VCaP (cell line): Measurements from ENCODE around the gene MCCC1.

ENCODE experiments used
- H3K27ac ChIP-seq: fragments of 450-650 bp; 2 replicates; pipeline ENCODE4 v1.5.1; 2017
- TF ChIP-seq, protein P1 (sequence below): fragments of 450-650 bp; conservative IDR thresholded peaks from 2 replicates; pipeline ENCODE4 v1.5.1; 2017; ENCODE audit warnings: mild to moderate bottlenecking, moderate library complexity

The MCCC1 gene

GRCh38 chr3:183038757-183039156, 60.5 kb downstream of the MCCC1 start:
- H3K27ac ChIP-seq, result no peak overlapping the region
- TF ChIP-seq, protein P1, sequence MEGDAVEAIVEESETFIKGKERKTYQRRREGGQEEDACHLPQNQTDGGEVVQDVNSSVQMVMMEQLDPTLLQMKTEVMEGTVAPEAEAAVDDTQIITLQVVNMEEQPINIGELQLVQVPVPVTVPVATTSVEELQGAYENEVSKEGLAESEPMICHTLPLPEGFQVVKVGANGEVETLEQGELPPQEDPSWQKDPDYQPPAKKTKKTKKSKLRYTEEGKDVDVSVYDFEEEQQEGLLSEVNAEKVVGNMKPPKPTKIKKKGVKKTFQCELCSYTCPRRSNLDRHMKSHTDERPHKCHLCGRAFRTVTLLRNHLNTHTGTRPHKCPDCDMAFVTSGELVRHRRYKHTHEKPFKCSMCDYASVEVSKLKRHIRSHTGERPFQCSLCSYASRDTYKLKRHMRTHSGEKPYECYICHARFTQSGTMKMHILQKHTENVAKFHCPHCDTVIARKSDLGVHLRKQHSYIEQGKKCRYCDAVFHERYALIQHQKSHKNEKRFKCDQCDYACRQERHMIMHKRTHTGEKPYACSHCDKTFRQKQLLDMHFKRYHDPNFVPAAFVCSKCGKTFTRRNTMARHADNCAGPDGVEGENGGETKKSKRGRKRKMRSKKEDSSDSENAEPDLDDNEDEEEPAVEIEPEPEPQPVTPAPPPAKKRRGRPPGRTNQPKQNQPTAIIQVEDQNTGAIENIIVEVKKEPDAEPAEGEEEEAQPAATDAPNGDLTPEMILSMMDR, result no peak

DNA sequence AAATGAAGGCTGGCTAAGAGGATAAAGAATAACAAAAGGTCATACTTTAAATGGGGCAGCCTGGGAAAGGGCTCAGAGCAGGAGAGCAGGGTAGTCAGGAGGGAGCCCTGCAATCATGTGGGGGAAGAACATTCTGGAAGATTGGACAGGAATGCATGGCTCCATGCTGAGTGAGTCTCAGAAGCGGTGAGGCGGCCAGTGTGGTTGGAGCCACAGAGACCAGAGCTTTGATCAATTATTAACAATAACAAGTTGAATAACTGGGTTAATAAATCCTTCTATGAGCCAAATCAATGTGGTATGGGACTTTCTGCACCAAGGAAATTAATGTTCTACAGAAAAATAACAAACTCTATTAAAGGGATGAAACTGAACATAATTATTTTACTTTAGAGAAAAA, 61.1 kb downstream of the MCCC1 start:
- no peak overlapping the region for H3K27ac ChIP-seq
- TF ChIP-seq, protein P1, result no peak

DNA sequence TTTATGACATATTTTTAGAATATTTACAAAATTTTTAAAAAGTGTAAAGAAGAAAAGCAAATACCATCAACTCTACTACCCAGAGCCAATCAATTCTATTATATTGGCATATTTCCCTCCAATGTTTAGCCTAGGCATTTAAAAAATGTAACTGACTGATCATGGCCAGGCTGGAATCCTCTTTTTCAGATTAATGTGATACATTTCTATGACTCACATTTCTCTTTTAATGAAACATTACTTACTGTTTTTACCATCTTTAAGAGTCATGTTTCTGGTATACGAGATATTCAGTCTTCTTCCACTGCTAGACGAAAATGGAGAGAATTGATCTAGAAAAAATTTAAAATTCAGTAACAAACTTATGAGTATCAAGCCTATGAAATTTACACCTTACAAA, 65.5 kb downstream of the MCCC1 start:
- TF ChIP-seq, protein P1, result no peak
- no peak overlapping the region for H3K27ac ChIP-seq

GRCh38 chr3:183032880-183033555, 66.3 kb downstream of the MCCC1 start:
- no peak overlapping the region for H3K27ac ChIP-seq
- TF ChIP-seq, protein P1, result no peak

- H3K27ac ChIP-seq, result no peak overlapping the region
- TF ChIP-seq, protein P1, result no peak
These were observed 67.5 kb downstream of the MCCC1 start for GRCh38 chr3:183031826-183032225.

GRCh38 chr3:183028416-183028815, 70.9 kb downstream of the MCCC1 start:
- TF ChIP-seq, protein P1, result no peak
- no peak overlapping the region for H3K27ac ChIP-seq

GRCh38 chr3:183027276-183027675, 72.0 kb downstream of the MCCC1 start:
- no peak overlapping the region for H3K27ac ChIP-seq
- TF ChIP-seq, protein P1, result no peak
